ENCODE measurements around the gene RLN3. TPM values are rescaled to one million over a fixed set of nuclear protein-coding genes. Genes with fewer than 3 reads are reported as not detected.
A peak's percentile ranks its signal among the peaks of the same experiment; 100 is the strongest.

Gene RLN3
- total and polyA plus RNA-seq, 9 of the 15 experiments (the other 6 are each of a cell fraction or from before 2014, with no cell fraction given): 0.31 to 1.2 (median 0.71) TPM; not detected in 6

DNA sequence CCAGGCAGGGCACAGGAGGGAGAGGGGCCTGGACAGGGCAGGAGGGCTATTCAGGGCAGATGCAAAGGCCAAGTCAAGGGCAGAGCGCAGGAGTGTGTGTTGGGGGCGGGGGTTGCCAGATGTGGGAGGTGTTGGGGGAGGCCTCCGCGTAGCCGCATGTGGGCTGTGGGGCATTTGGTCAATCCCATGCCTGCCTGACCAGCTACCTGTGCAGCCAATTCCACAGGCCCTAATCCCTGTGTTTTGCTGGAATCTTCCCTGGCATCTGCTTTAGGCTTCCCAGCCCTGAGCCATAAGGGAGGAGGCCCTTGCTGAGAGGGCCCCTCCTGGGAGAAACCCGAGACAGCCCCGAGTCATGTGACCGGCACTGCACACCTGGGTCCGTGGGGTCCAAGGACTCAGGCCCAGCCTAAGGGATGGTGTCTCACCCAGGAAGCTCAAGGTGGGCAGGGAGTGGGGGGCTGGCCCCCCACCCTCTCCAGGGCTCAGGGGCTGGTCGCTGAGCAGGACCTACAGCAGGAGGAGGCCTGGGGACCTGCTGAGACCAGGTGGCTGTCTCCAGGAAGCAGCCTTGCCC, 42.1 kb upstream of the RLN3 start:
- H3K9me3 ChIP-seq (replicated peaks; ENCODE audit: control insufficient read depth, insufficient read depth, low read depth, low read length): no peaks in the 10 kb centered on the region
- no TSS peak for BruUV-seq (replicated peaks)
- 73% methylated on average over 10 of the region's 10 CpGs for WGBS (ENCODE audit: insufficient coverage, low coverage, missing lambda C conversion rate)
- ChIA-PET POLR2A (interaction anchor here (0.8 kb wide), 1 partner anchor 26 kb away, joined by 3 read pairs; no protein-coding TSS in a partner anchor), CTCF (ENCODE audit: low intra/inter-chr PET ratio) (no interaction called here)
- in situ Hi-C loops (cut with MboI): no loop called here
- peaks cover 0 to 49% of the 10 kb centered on the region in 2 experiments; a peak in 2 of 5 replicates for H3K4me1 ChIP-seq (replicated peaks in 1 of 2; ENCODE audit: control insufficient read depth in 2 of 2, insufficient read depth in 2 of 2, low read length in 2 of 2)
- H3K79me2 ChIP-seq (ENCODE audit: control insufficient read depth, insufficient read depth, low read length): no peaks in the 10 kb centered on the region
- no peaks in the 10 kb centered on the region for H4K20me1 ChIP-seq (replicated peaks; ENCODE audit: control insufficient read depth, insufficient read depth, low read length)
- FAIRE-seq (no peak), ATAC-seq (no peak; the same call in 2 of the 3 replicates), DNase-seq (ENCODE audit: extremely low read depth in 1 of 4, low spot score in 3 of 4) (no peak)
- H3K4me2 ChIP-seq (ENCODE audit: insufficient read depth, low read length): no peak overlapping the region
- H3K9ac ChIP-seq (ENCODE audit: insufficient read depth in 1 of 2, low read depth in 2 of 2, low read length in 2 of 2): peak overlapping the region in 1 of 2 experiments; percentile 76; a peak in 2 of 4 replicates
- peaks cover 6% of the 10 kb centered on the region for H3K9me1 ChIP-seq (ENCODE audit: control insufficient read depth, insufficient read depth, low read length)
- intact Hi-C loops (cut with micrococcal nuclease): no loop called here
- no peaks in the 10 kb centered on the region for H3K27me3 ChIP-seq (ENCODE audit: control insufficient read depth in 2 of 2, insufficient read depth in 2 of 2, low read length in 2 of 2)
- no peak overlapping the region for H3K27ac ChIP-seq (ENCODE audit: extremely low read depth, low read depth, low read length)
- no peak overlapping the region for H3K4me3 ChIP-seq
- H2AFZ ChIP-seq (ENCODE audit: low read depth, low read length): no peak overlapping the region
- H3K36me3 ChIP-seq (ENCODE audit: control insufficient read depth, insufficient read depth, low read length): peaks cover 34% of the 10 kb centered on the region; the same call in 1 of the 3 replicates
- TF ChIP-seq, protein P1, sequence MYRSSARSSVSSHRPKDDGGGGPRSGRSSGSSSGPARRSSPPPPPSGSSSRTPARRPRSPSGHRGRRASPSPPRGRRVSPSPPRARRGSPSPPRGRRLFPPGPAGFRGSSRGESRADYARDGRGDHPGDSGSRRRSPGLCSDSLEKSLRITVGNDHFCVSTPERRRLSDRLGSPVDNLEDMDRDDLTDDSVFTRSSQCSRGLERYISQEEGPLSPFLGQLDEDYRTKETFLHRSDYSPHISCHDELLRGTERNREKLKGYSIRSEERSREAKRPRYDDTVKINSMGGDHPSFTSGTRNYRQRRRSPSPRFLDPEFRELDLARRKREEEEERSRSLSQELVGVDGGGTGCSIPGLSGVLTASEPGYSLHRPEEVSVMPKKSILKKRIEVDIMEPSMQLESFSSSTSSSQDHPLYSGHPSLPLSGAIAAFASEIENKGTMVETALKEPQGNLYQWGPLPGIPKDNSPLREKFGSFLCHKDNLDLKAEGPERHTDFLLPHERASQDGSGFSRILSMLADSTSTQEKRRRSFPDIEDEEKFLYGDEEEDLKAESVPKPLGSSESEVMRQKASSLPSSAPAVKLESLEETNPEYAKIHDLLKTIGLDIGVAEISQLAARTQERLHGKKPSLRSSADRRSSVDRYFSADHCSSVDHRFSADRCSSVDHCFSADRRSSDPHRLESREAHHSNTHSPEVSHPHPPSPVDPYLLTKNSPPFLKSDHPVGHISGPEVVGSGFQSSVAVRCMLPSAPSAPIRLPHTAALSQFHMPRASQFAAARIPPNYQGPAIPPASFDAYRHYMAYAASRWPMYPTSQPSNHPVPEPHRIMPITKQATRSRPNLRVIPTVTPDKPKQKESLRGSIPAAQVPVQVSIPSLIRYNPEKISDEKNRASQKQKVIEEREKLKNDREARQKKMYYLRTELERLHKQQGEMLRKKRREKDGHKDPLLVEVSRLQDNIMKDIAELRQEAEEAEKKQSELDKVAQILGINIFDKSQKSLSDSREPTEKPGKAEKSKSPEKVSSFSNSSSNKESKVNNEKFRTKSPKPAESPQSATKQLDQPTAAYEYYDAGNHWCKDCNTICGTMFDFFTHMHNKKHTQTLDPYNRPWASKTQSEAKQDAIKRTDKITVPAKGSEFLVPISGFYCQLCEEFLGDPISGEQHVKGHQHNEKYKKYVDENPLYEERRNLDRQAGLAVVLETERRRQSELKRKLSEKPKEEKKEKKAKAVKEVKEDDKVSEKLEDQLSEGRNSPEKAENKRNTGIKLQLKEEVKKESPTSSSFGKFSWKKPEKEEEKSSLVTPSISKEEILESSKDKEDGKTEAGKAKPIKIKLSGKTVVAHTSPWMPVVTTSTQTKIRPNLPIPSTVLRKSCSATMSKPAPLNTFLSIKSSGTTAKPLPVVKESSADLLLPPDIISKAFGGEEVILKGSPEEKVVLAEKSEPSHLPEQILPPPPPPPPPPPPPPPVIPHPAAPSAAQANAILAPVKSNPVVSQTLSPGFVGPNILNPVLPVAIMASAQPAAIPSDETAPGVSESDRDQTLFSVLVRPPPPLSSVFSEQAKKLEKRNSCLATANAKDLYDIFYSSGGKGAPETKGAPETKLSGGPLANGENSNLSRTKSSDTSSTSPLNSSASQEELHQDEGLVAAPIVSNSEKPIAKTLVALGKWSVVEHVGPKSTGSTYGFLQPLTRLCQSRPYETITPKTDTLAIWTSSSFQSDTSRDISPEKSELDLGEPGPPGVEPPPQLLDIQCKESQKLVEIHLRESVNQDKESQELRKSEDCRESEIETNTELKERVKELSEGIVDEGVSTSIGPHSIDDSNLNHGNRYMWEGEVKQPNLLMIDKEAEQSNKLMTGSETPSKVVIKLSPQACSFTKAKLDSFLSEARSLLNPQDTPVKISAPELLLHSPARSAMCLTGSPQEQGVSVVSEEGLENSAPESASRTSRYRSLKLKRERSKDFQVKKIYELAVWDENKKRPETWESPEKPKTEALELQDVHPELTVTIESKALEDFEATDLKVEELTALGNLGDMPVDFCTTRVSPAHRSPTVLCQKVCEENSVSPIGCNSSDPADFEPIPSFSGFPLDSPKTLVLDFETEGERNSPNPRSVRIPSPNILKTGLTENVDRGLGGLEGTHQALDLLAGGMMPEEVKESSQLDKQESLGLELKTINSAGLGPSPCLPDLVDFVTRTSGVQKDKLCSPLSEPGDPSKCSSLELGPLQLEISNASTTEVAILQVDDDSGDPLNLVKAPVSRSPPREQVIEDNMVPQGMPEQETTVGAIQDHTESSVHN (IDR thresholded peaks at IDR 0.05; ENCODE audit: borderline replicate concordance in 1 of 2, low read depth in 1 of 2): no peak
- TF ChIP-seq ZBTB7A (IDR thresholded peaks at IDR 0.05; ENCODE audit: borderline replicate concordance, control insufficient read depth, low read depth, low read length) (0 out of 2 replicates have a peak, but pooled peaks have one; percentile 12), POLR2G (IDR thresholded peaks at IDR 0.05; ENCODE audit: low read depth, low read length) (peak; percentile 28; the same call in 1 of the 2 replicates), SMAD3 (CRISPR knock-in tag; conservative IDR thresholded peaks at IDR 0.05) (no peak), ZFX (CRISPR knock-in tag; IDR thresholded peaks at IDR 0.05) (no peak), JUN (IDR thresholded peaks at IDR 0.05; ENCODE audit: borderline replicate concordance, low read depth, low read length) (no peak), JUN (CRISPR knock-in tag; IDR thresholded peaks at IDR 0.05; ENCODE audit: borderline replicate concordance) (no peak)
- TF ChIP-seq, protein P2, sequence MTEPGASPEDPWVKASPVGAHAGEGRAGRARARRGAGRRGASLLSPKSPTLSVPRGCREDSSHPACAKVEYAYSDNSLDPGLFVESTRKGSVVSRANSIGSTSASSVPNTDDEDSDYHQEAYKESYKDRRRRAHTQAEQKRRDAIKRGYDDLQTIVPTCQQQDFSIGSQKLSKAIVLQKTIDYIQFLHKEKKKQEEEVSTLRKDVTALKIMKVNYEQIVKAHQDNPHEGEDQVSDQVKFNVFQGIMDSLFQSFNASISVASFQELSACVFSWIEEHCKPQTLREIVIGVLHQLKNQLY (CRISPR knock-in tag; conservative IDR thresholded peaks at IDR 0.05): no peak
- TF ChIP-seq, protein P3, sequence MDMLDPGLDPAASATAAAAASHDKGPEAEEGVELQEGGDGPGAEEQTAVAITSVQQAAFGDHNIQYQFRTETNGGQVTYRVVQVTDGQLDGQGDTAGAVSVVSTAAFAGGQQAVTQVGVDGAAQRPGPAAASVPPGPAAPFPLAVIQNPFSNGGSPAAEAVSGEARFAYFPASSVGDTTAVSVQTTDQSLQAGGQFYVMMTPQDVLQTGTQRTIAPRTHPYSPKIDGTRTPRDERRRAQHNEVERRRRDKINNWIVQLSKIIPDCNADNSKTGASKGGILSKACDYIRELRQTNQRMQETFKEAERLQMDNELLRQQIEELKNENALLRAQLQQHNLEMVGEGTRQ (CRISPR knock-in tag; IDR thresholded peaks at IDR 0.05): peak; percentile 36; the same call in 1 of the 2 replicates

Measured in K562 (cell line).